HepG2 (cell line): Measurements from ENCODE around the gene SPIRE1. TPM values are rescaled to one million over a fixed set of nuclear protein-coding genes. Genes with fewer than 3 reads are reported as not detected.
A peak's percentile ranks its signal among the peaks of the same experiment; 100 is the strongest.

Experiments used
- ATAC-seq: fragments of 200-7000 bp; cut with Tn5 transposase; 3 replicates; pipeline ENCODE4 v1.9.1; 2020; ENCODE audit warnings: mild to moderate bottlenecking, moderate library complexity
- BruUV-seq: library from RNA; stranded (reverse); fragments of 400-500 nt; replicated peaks from 2 replicates; lab custom pipeline; 2021; lab: Mats Ljungman, UMichigan
- CTCF ChIA-PET: fragments of 300-600 bp; formaldehyde crosslinking; extraction: SDS; loops from one replicate; lab custom pipeline; 2021; ENCODE audit warnings: low total read pairs, inconsistent platforms, low intra/inter-chr PET ratio; lab: Yijun Ruan, JAX
- POLR2A ChIA-PET: fragments of 350-600 bp; sonication (Branson Sonifier 250); formaldehyde crosslinking; loops from one replicate; lab custom pipeline; 2020; ENCODE audit warnings: antibody characterized with exemption, inconsistent platforms; lab: Yijun Ruan, JAX
- DNase-seq: peaks from one replicate; pipeline ENCODE4 v3.0.0-alpha.2; 2015; ENCODE audit warnings: low spot score
- FAIRE-seq: peaks from 3 replicates; lab custom pipeline; 2011; peaks lifted over from hg19 to GRCh38; lab: Jason Lieb, UNC
- H2AFZ ChIP-seq: one replicate; pipeline ENCODE4 v1.6.1; 2011; ENCODE audit warnings: low read length, inconsistent platforms
- H3K27ac ChIP-seq: fragments of 300-600 bp; 3 replicates; pipeline ENCODE4 v1.8.0; 2011; ENCODE audit warnings: mixed run types, mild to moderate bottlenecking, mixed read lengths, low read length, inconsistent platforms; ENCODE audit not compliant: insufficient read depth; ENCODE audit errors: extremely low read length
- H3K27me3 ChIP-seq, 2 experiments: fragments of 200-600 bp in 1 of 2; 2 replicates in 1 of 2; 3 replicates in 1 of 2; pipeline versions ENCODE4 v1.6.0 to v1.8.0; 2011; ENCODE audit warnings: low read length in 2 of 2, mild to moderate bottlenecking in 2 of 2, moderate library complexity in 2 of 2, inconsistent platforms in 1 of 2; ENCODE audit not compliant: insufficient read depth in 2 of 2, control insufficient read depth in 1 of 2
- H3K36me3 ChIP-seq, 2 experiments: fragments of 200-600 bp in 1 of 2; replicated peaks in 1 of 2; 2 replicates in 1 of 2; 3 replicates in 1 of 2; pipeline versions ENCODE4 v1.5.1 to v1.8.0; 2011; ENCODE audit warnings: low read length in 2 of 2, inconsistent platforms in 1 of 2; ENCODE audit not compliant: insufficient read depth in 2 of 2, control insufficient read depth in 1 of 2
- H3K4me1 ChIP-seq: 2 replicates; pipeline ENCODE4 v1.5.1; 2012; ENCODE audit warnings: low read length, inconsistent platforms; ENCODE audit not compliant: insufficient read depth
- H3K4me2 ChIP-seq: 2 replicates; pipeline ENCODE4 v1.6.0; 2011; ENCODE audit warnings: low read depth, low read length, inconsistent platforms
- H3K4me3 ChIP-seq, 3 experiments: fragments of 200-600 bp in 1 of 3; sonication (generic), shearing (Covaris generic) in 1 of 3; replicated peaks in 1 of 3; 2 replicates each; pipeline ENCODE4 v1.5.1; 2011 to 2016; ENCODE audit warnings: low read length in 3 of 3, inconsistent platforms in 2 of 3, low read depth in 2 of 3, mild to moderate bottlenecking in 2 of 3, control low read depth in 1 of 3, mixed read lengths in 1 of 3; ENCODE audit not compliant: insufficient read depth in 1 of 3
- H3K79me2 ChIP-seq: one replicate; pipeline ENCODE4 v1.6.1; 2011; ENCODE audit warnings: low read length, inconsistent platforms; ENCODE audit not compliant: insufficient read depth
- H3K9ac ChIP-seq: 2 replicates; pipeline ENCODE4 v1.6.0; 2011; ENCODE audit warnings: mild to moderate bottlenecking, low read depth, low read length, inconsistent platforms; ENCODE audit not compliant: insufficient read depth
- H3K9me3 ChIP-seq: 2 replicates; pipeline ENCODE4 v1.5.1; 2012; ENCODE audit warnings: mild to moderate bottlenecking, low read length
- H4K20me1 ChIP-seq: 2 replicates; pipeline ENCODE4 v1.6.0; 2011; ENCODE audit warnings: inconsistent platforms, mild to moderate bottlenecking, low read length, moderate library complexity; ENCODE audit not compliant: insufficient read depth
- MIER2 ChIP-seq: IDR thresholded peaks from 2 replicates; pipeline ENCODE4 v1.6.1; 2016; ENCODE audit warnings: missing biosample characterization, missing genetic modification reagents
- MXI1 ChIP-seq: IDR thresholded peaks from 3 replicates; pipeline ENCODE4 v1.6.1; 2012; ENCODE audit warnings: low read depth, low read length, inconsistent platforms, borderline replicate concordance
- SSRP1 ChIP-seq: IDR thresholded peaks from 2 replicates; pipeline ENCODE4 v1.6.1; 2016; ENCODE audit warnings: control low read depth
- ZNF121 ChIP-seq: sonication (generic); formaldehyde crosslinking; IDR thresholded peaks from 2 replicates; pipeline ENCODE4 v1.5.0; 2020; ENCODE audit warnings: mild to moderate bottlenecking, missing genetic modification reagents
- ZNF367 ChIP-seq: sonication (generic); formaldehyde crosslinking; IDR thresholded peaks from 2 replicates; pipeline ENCODE4 v1.4.0; 2020; ENCODE audit warnings: missing genetic modification reagents, borderline replicate concordance
- ZNF891 ChIP-seq: sonication (generic); formaldehyde crosslinking; IDR thresholded peaks from 2 replicates; pipeline ENCODE4 v1.5.0; 2020; ENCODE audit warnings: mild to moderate bottlenecking, missing genetic modification reagents
- WGBS: methylation state at CpG from one replicate; pipeline ENCODE4 v1.1.6; 2017; ENCODE audit warnings: low lambda C conversion rate; 5-methylcytosine and 5-hydroxymethylcytosine counted together
- in situ Hi-C: cut with HindIII; loops from 2 replicates; pipeline ENCODE4 v1.10.0; 2017; ENCODE audit warnings: low pct_unique_long_range_greater_than_20kb; ENCODE audit not compliant: extremely low pct_ligation_motif_present
- intact Hi-C: fragments of 100-400 bp; cut with micrococcal nuclease; formaldehyde crosslinking; loops from one replicate; pipeline ENCODE4 v1.10.0; 2022; ENCODE audit not compliant: unreplicated experiment
- polyA plus RNA-seq, 8 experiments: library from polyadenylated mRNA; depleted of rRNA in 3 of 8; stranded (reverse) in 7 of 8; unstranded in 1 of 8; fragments of >200 nt; fragmentation: Illumina TruSeq in 4 of 8; extraction: Trizol in 4 of 8; gene quantifications; 2 replicates each; pipeline versions ENCODE4 v1.2.1 to v1.2.3, GENCODE V29; 2011 to 2016; ENCODE audit warnings: low read depth in 4 of 8, missing spikeins in 1 of 8, mixed read lengths in 1 of 8; ENCODE audit not compliant: insufficient read depth in 1 of 8
- total RNA-seq, 5 experiments: library from RNA; depleted of rRNA; stranded (reverse); fragments of >200 nt; fragmentation: Illumina TruSeq; extraction: Trizol; gene quantifications; 2 replicates each; pipeline ENCODE4 v1.2.3, GENCODE V29; 2016; ENCODE audit warnings: low read depth in 1 of 5
- TF ChIP-seq, protein P1 (sequence below): sonication (generic); formaldehyde crosslinking; IDR thresholded peaks from 2 replicates; pipeline ENCODE4 v1.5.0; 2020; ENCODE audit warnings: mild to moderate bottlenecking, missing genetic modification reagents
- TF ChIP-seq, protein P2 (sequence below): sonication (generic); formaldehyde crosslinking; conservative IDR thresholded peaks from 2 replicates; pipeline ENCODE4 v1.8.0; 2022; ENCODE audit warnings: missing genetic modification reagents

Gene SPIRE1
- total and polyA plus RNA-seq, 2 of the 13 experiments (the other 11 are each of a cell fraction or from before 2014, with no cell fraction given) = 9.9 to 21.3 TPM

DNA sequence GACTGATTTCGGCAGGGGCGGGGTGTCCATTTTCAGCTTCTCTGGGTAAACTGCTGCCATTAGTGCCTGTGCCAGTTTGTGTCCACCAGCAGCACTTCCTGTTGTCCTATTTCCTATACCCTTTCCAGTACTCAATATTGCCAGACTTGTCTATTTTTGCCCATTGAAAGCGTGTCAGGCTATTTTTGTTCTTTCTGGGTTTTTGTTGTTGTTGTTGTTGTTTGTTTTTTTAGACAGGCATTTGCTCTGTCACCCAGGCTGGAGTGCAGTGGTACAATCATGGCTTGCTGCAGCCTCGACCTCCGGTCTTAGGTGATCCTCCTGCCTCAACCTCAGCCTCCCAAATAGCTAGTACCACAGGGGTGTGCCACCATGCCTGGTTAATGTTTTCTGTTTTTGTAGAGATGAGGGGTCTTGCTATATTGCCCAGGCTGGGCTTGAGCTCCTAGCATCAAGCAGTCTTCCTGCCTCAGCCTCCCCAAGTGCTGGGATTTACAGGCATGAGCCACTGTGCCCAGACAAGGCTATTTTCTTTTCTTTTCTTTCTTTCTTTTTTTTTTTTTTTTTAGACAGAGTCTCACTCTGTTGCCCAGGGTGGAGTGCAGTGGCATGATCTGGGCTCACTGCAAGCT, 241.7 kb downstream of the SPIRE1 start:
- no peak for FAIRE-seq
- ATAC-seq = no peak
- TF ChIP-seq, protein P1, sequence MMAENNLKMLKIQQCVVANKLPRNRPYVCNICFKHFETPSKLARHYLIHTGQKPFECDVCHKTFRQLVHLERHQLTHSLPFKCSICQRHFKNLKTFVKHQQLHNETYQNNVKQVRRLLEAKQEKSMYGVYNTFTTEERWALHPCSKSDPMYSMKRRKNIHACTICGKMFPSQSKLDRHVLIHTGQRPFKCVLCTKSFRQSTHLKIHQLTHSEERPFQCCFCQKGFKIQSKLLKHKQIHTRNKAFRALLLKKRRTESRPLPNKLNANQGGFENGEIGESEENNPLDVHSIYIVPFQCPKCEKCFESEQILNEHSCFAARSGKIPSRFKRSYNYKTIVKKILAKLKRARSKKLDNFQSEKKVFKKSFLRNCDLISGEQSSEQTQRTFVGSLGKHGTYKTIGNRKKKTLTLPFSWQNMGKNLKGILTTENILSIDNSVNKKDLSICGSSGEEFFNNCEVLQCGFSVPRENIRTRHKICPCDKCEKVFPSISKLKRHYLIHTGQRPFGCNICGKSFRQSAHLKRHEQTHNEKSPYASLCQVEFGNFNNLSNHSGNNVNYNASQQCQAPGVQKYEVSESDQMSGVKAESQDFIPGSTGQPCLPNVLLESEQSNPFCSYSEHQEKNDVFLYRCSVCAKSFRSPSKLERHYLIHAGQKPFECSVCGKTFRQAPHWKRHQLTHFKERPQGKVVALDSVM = 0 out of 2 replicates have a peak, but pooled peaks have one; percentile 19
- TF ChIP-seq ZNF121 (CRISPR knock-in tag) (peak; percentile 81), ZNF367 (CRISPR knock-in tag) (no peak), MIER2 (CRISPR knock-in tag) (no peak), ZNF891 (CRISPR knock-in tag) (no peak), MXI1 (no peak), SSRP1 (CRISPR knock-in tag) (no peak)
- TF ChIP-seq, protein P2, sequence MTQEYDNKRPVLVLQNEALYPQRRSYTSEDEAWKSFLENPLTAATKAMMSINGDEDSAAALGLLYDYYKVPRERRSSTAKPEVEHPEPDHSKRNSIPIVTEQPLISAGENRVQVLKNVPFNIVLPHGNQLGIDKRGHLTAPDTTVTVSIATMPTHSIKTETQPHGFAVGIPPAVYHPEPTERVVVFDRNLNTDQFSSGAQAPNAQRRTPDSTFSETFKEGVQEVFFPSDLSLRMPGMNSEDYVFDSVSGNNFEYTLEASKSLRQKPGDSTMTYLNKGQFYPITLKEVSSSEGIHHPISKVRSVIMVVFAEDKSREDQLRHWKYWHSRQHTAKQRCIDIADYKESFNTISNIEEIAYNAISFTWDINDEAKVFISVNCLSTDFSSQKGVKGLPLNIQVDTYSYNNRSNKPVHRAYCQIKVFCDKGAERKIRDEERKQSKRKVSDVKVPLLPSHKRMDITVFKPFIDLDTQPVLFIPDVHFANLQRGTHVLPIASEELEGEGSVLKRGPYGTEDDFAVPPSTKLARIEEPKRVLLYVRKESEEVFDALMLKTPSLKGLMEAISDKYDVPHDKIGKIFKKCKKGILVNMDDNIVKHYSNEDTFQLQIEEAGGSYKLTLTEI (CRISPR knock-in tag) = no peak
- in situ Hi-C loops (no loop called here), intact Hi-C loops (no loop called here)
- ChIA-PET POLR2A (interaction anchor here (1.2 kb wide), 1 partner anchor 39 kb away, joined by 3 read pairs; the partner anchor contains the start of gene AFG3L2), CTCF (no interaction called here)
- H3K9me3 ChIP-seq = no peaks in the 10 kb centered on the region
- peaks cover 55% of the 10 kb centered on the region for H3K4me1 ChIP-seq
- no peak overlapping the region for H2AFZ ChIP-seq
- H4K20me1 ChIP-seq = no peaks in the 10 kb centered on the region
- H3K9ac ChIP-seq = peak overlapping the region; percentile 32; the same call in 1 of the 2 replicates
- WGBS = 72% methylated on average over 5 of the region's 5 CpGs
- no peak overlapping the region for H3K27ac ChIP-seq
- H3K4me2 ChIP-seq = peak overlapping the region; percentile 51; the same call in 1 of the 2 replicates
- H3K79me2 ChIP-seq = no peaks in the 10 kb centered on the region
- no peak overlapping the region for H3K4me3 ChIP-seq
- BruUV-seq = no TSS peak
- DNase-seq = no peak
- no peaks in the 10 kb centered on the region for H3K36me3 ChIP-seq
- no peaks in the 10 kb centered on the region for H3K27me3 ChIP-seq
